NCI-H345 treated with DMSO at 0.1 percent for 48 hours (cell line): ENCODE results near the gene SUPT3H.
"Not testable (repeated sequence)": the region's sequence is repeated elsewhere in the genome, so short reads cannot be mapped to it uniquely, and the experiment has no call there.

Experiments used
- DNase-seq: peaks from one replicate; lab custom pipeline; 2025; ENCODE audit not compliant: unreplicated experiment; lab: John Stamatoyannopoulos, UW

Gene SUPT3H

GRCh38 chr6:45073771-45074170 lies 304.0 kb downstream of the SUPT3H start:
- DNase-seq, result no peak

GRCh38 chr6:45072673-45073072 lies 305.1 kb downstream of the SUPT3H start:
- no peak for DNase-seq

GRCh38 chr6:45072016-45072415 lies 305.7 kb downstream of the SUPT3H start:
- no peak for DNase-seq

GRCh38 chr6:45069091-45069490 lies 308.6 kb downstream of the SUPT3H start:
- DNase-seq, result no peak

GRCh38 chr6:45067446-45067845 lies 310.3 kb downstream of the SUPT3H start:
- not testable (repeated sequence) for DNase-seq

- DNase-seq, result not testable (repeated sequence)
Measured at GRCh38 chr6:45062659-45063058, 315.1 kb downstream of the SUPT3H start.

- no peak for DNase-seq
Measured at GRCh38 chr6:45057711-45058110, 320.0 kb downstream of the SUPT3H start.

GRCh38 chr6:45054610-45055009 lies 323.1 kb downstream of the SUPT3H start:
- no peak for DNase-seq

GRCh38 chr6:45052325-45052724 lies 325.4 kb downstream of the SUPT3H start:
- no peak for DNase-seq

GRCh38 chr6:45049188-45049843 lies 328.4 kb downstream of the SUPT3H start:
- no peak for DNase-seq

- DNase-seq, result no peak
Measured at GRCh38 chr6:45047573-45047972, 330.2 kb downstream of the SUPT3H start.

GRCh38 chr6:45045253-45045601 lies 332.5 kb downstream of the SUPT3H start:
- no peak for DNase-seq

GRCh38 chr6:45044510-45045252 lies 333.1 kb downstream of the SUPT3H start:
- DNase-seq, result no peak

GRCh38 chr6:45044086-45044485 lies 333.6 kb downstream of the SUPT3H start:
- no peak for DNase-seq

GRCh38 chr6:45042673-45043072 lies 335.1 kb downstream of the SUPT3H start:
- DNase-seq, result not testable (repeated sequence)

- no peak for DNase-seq
Measured at GRCh38 chr6:45038226-45038625, 339.5 kb downstream of the SUPT3H start.

- no peak for DNase-seq
Measured at GRCh38 chr6:45036103-45036502, 341.6 kb downstream of the SUPT3H start.

GRCh38 chr6:45032426-45032825 lies 345.3 kb downstream of the SUPT3H start:
- DNase-seq, result no peak

GRCh38 chr6:45031601-45032000 lies 346.1 kb downstream of the SUPT3H start:
- no peak for DNase-seq

- DNase-seq, result no peak
Measured at GRCh38 chr6:45027126-45027525, 350.6 kb downstream of the SUPT3H start.

GRCh38 chr6:45026003-45026516 lies 351.7 kb downstream of the SUPT3H start:
- no peak for DNase-seq

GRCh38 chr6:45024610-45025009 lies 353.1 kb downstream of the SUPT3H start:
- no peak for DNase-seq
